IMR-90 (cell line): ENCODE data around the gene NENF. TPM values are rescaled to one million over a fixed set of nuclear protein-coding genes. Genes with fewer than 3 reads are reported as not detected.

ENCODE experiments used
- ATAC-seq: fragments of 200-7000 bp; cut with Tn5 transposase; 2 replicates; pipeline ENCODE4 v1.9.1; 2020; ENCODE audit warnings: low read depth, mild to moderate bottlenecking, moderate library complexity
- BruUV-seq: library from RNA; stranded (reverse); fragments of 400-500 nt; replicated peaks from 2 replicates; lab custom pipeline; 2021; lab: Mats Ljungman, UMichigan
- CTCF ChIA-PET: fragments of 300-600 bp; formaldehyde crosslinking; extraction: SDS; loops from one replicate; lab custom pipeline; 2021; ENCODE audit warnings: antibody characterized with exemption; lab: Yijun Ruan, JAX
- POLR2A ChIA-PET: fragments of 300-600 bp; sonication (Branson Sonifier 250); formaldehyde crosslinking; loops from one replicate; lab custom pipeline; 2022; ENCODE audit warnings: antibody characterized with exemption; ENCODE audit not compliant: unreplicated experiment; lab: Charles Lee
- DNase-seq: peaks from one replicate; pipeline ENCODE4 v3.0.0; 2013
- H2AFZ ChIP-seq: replicated peaks from 2 replicates; pipeline ENCODE3; 2013; ENCODE audit warnings: low read length, mild to moderate bottlenecking; ENCODE audit not compliant: poor library complexity
- H2AK5ac ChIP-seq: 2 replicates; pipeline ENCODE4 v1.6.1; 2013; ENCODE audit warnings: low read depth, low read length, inconsistent platforms
- H2AK9ac ChIP-seq: replicated peaks from 2 replicates; pipeline ENCODE3; 2013; ENCODE audit warnings: mild to moderate bottlenecking, low read depth, low read length, moderate library complexity; ENCODE audit not compliant: poor library complexity
- H2BK120ac ChIP-seq: 2 replicates; pipeline ENCODE4 v1.6.1; 2013; ENCODE audit warnings: low read depth, low read length, inconsistent platforms
- H2BK15ac ChIP-seq: 3 replicates; pipeline ENCODE4 v1.6.1; 2013; ENCODE audit warnings: low read depth, low read length, inconsistent platforms
- H2BK20ac ChIP-seq: 2 replicates; pipeline ENCODE4 v1.6.1; 2013; ENCODE audit warnings: low read depth, mild to moderate bottlenecking, inconsistent platforms, low read length, moderate library complexity
- H2BK5ac ChIP-seq: 2 replicates; pipeline ENCODE4 v1.6.1; 2013; ENCODE audit warnings: mild to moderate bottlenecking, low read depth, low read length, inconsistent platforms; ENCODE audit not compliant: poor library complexity, severe bottlenecking
- H3K14ac ChIP-seq: replicated peaks from 2 replicates; pipeline ENCODE4 v1.6.1; 2013; ENCODE audit warnings: low read depth, low read length, inconsistent platforms
- H3K18ac ChIP-seq: 2 replicates; pipeline ENCODE4 v1.6.1; 2013; ENCODE audit warnings: low read depth, low read length, control low read depth
- H3K23ac ChIP-seq: 2 replicates; pipeline ENCODE4 v1.6.1; 2013; ENCODE audit warnings: low read depth, low read length, inconsistent platforms
- H3K27ac ChIP-seq: 2 replicates; pipeline ENCODE4 v1.5.1; 2013; ENCODE audit warnings: mild to moderate bottlenecking, control low read depth, low read length; ENCODE audit not compliant: insufficient read depth
- H3K27me3 ChIP-seq: 2 replicates; pipeline ENCODE4 v1.6.1; 2013; ENCODE audit warnings: low read length; ENCODE audit not compliant: control insufficient read depth, insufficient read depth
- H3K36me3 ChIP-seq: 2 replicates; pipeline ENCODE4 v1.6.1; 2013; ENCODE audit warnings: low read length, mixed read lengths; ENCODE audit not compliant: control insufficient read depth, insufficient read depth
- H3K4ac ChIP-seq: 2 replicates; pipeline ENCODE4 v1.6.1; 2013; ENCODE audit warnings: low read depth, low read length, inconsistent platforms
- H3K4me1 ChIP-seq: 2 replicates; pipeline ENCODE4 v1.6.1; 2013; ENCODE audit warnings: low read length, mixed read lengths; ENCODE audit not compliant: control insufficient read depth, insufficient read depth
- H3K4me2 ChIP-seq: 2 replicates; pipeline ENCODE4 v1.6.1; 2013; ENCODE audit warnings: low read depth, mild to moderate bottlenecking, control low read depth, low read length, moderate library complexity
- H3K4me3 ChIP-seq: 2 replicates; pipeline ENCODE4 v1.5.1; 2013; ENCODE audit warnings: low read depth, mild to moderate bottlenecking, control low read depth, low read length, moderate library complexity; ENCODE audit not compliant: insufficient read depth
- H3K56ac ChIP-seq: 2 replicates; pipeline ENCODE4 v1.6.1; 2013; ENCODE audit warnings: low read length, inconsistent platforms; ENCODE audit not compliant: insufficient read depth; ENCODE audit errors: extremely low read depth
- H3K79me1 ChIP-seq, 2 experiments: 2 replicates each; pipeline ENCODE4 v1.6.1; 2013; ENCODE audit warnings: low read length in 2 of 2, inconsistent platforms in 1 of 2, low read depth in 1 of 2
- H3K9ac ChIP-seq: 2 replicates; pipeline ENCODE4 v1.6.1; 2013; ENCODE audit warnings: low read depth, low read length, control low read depth
- H3K9me1 ChIP-seq: 2 replicates; pipeline ENCODE4 v1.6.1; 2013; ENCODE audit warnings: low read length, inconsistent platforms; ENCODE audit not compliant: insufficient read depth
- H3K9me3 ChIP-seq: 2 replicates; pipeline ENCODE4 v1.6.1; 2013; ENCODE audit warnings: low read length; ENCODE audit not compliant: control insufficient read depth, insufficient read depth
- H4K20me1 ChIP-seq: 2 replicates; pipeline ENCODE4 v1.6.1; 2013; ENCODE audit warnings: low read length, inconsistent platforms; ENCODE audit not compliant: insufficient read depth
- H4K5ac ChIP-seq: 2 replicates; pipeline ENCODE4 v1.6.1; 2013; ENCODE audit warnings: mild to moderate bottlenecking, low read depth, low read length, control low read depth
- H4K8ac ChIP-seq, 2 experiments: 2 replicates each; pipeline ENCODE4 v1.6.1; 2013; ENCODE audit warnings: low read depth in 2 of 2, low read length in 2 of 2, control low read depth in 1 of 2, inconsistent platforms in 1 of 2
- H4K91ac ChIP-seq: 2 replicates; pipeline ENCODE4 v1.6.1; 2013; ENCODE audit warnings: low read depth, low read length, inconsistent platforms; ENCODE audit not compliant: insufficient read depth
- BHLHE40 ChIP-seq: fragments of 150-350 bp; IDR thresholded peaks from 2 replicates; pipeline ENCODE4 v1.6.1; 2016; ENCODE audit warnings: mild to moderate bottlenecking, low read depth, low read length
- CEBPB ChIP-seq: IDR thresholded peaks from 2 replicates; pipeline ENCODE4 v1.6.1; 2012; ENCODE audit warnings: low read depth, low read length, improper control_type of control experiment
- CHD1 ChIP-seq: IDR thresholded peaks from 2 replicates; pipeline ENCODE4 v1.6.1; 2012; ENCODE audit warnings: low read depth, low read length, improper control_type of control experiment
- FOS ChIP-seq: fragments of 150-350 bp; IDR thresholded peaks from 2 replicates; pipeline ENCODE4 v1.6.1; 2016; ENCODE audit warnings: low read depth, low read length
- MAFK ChIP-seq: IDR thresholded peaks from 2 replicates; pipeline ENCODE4 v1.6.1; 2012; ENCODE audit warnings: low read depth, low read length, improper control_type of control experiment
- MAZ ChIP-seq: IDR thresholded peaks from 2 replicates; pipeline ENCODE4 v1.6.1; 2012; ENCODE audit warnings: low read depth, mild to moderate bottlenecking, low read length, improper control_type of control experiment, moderate library complexity, borderline replicate concordance
- MXI1 ChIP-seq: IDR thresholded peaks from 2 replicates; pipeline ENCODE4 v1.6.1; 2012; ENCODE audit warnings: low read depth, mild to moderate bottlenecking, low read length, moderate library complexity, borderline replicate concordance
- NFE2L2 ChIP-seq: fragments of 150-350 bp; IDR thresholded peaks from 2 replicates; pipeline ENCODE4 v1.6.1; 2016; ENCODE audit warnings: low read depth, mild to moderate bottlenecking, low read length
- POLR2A ChIP-seq: IDR thresholded peaks from 2 replicates; pipeline ENCODE4 v1.6.1; 2012; ENCODE audit warnings: mild to moderate bottlenecking, low read depth, low read length
- RAD21 ChIP-seq: IDR thresholded peaks from 2 replicates; pipeline ENCODE4 v1.6.1; 2012; ENCODE audit warnings: low read length, improper control_type of control experiment
- RCOR1 ChIP-seq: IDR thresholded peaks from 2 replicates; pipeline ENCODE4 v1.6.1; 2012; ENCODE audit warnings: mild to moderate bottlenecking, low read length, improper control_type of control experiment; ENCODE audit not compliant: insufficient replicate concordance
- RFX5 ChIP-seq: IDR thresholded peaks from 2 replicates; pipeline ENCODE4 v1.8.0; 2012; ENCODE audit warnings: low read depth, mild to moderate bottlenecking, low read length, moderate library complexity
- SMC3 ChIP-seq: fragments of 150-350 bp; IDR thresholded peaks from 2 replicates; pipeline ENCODE4 v1.6.1; 2016; ENCODE audit warnings: low read depth, mild to moderate bottlenecking, antibody characterized with exemption, low read length, moderate library complexity
- WGBS, 2 experiments: methylation state at CpG; one replicate each; pipeline versions ENCODE4 v1.1.5 to v1.1.7; 2013; ENCODE audit warnings: missing lambda C conversion rate in 2 of 2; ENCODE audit not compliant: insufficient read length in 1 of 2; ENCODE audit errors: extremely low coverage in 2 of 2; 5-methylcytosine and 5-hydroxymethylcytosine counted together
- dilution Hi-C: fragments of 300-500 bp; cut with HindIII; formaldehyde crosslinking; loops from one replicate; pipeline ENCODE4 v1.14.3; 2018; ENCODE audit warnings: low sequenced_read_pairs; ENCODE audit not compliant: unreplicated experiment
- in situ Hi-C: fragments of 300-500 bp; cut with MboI; formaldehyde crosslinking; loops from 3 replicates; pipeline ENCODE4 v1.14.3; 2019; ENCODE audit warnings: low sequenced_read_pairs, inconsistent platforms, mixed read lengths
- intact Hi-C: fragments of 100-400 bp; cut with micrococcal nuclease; formaldehyde crosslinking; loops from 2 replicates; pipeline ENCODE4 v1.10.0; 2022
- polyA plus RNA-seq, 3 experiments: library from polyadenylated mRNA; depleted of rRNA; stranded (reverse); fragments of >200 nt; gene quantifications; 2 replicates each; pipeline ENCODE4 v1.2.3, GENCODE V29; 2012; ENCODE audit warnings: low replicate concordance in 1 of 3
- total RNA-seq: library from RNA; depleted of rRNA; stranded (reverse); fragments of >200 nt; gene quantifications from 2 replicates; pipeline ENCODE4 v1.2.3, GENCODE V29; 2012
- TF ChIP-seq, protein P1 (sequence below): fragments of 150-350 bp; IDR thresholded peaks from 2 replicates; pipeline ENCODE4 v1.6.1; 2016; ENCODE audit warnings: low read depth, mild to moderate bottlenecking, low read length, moderate library complexity, borderline replicate concordance
- TF ChIP-seq, protein P2 (sequence below): fragments of 150-350 bp; IDR thresholded peaks from 2 replicates; pipeline ENCODE4 v1.6.1; 2017; ENCODE audit warnings: mild to moderate bottlenecking, antibody characterized with exemption, low read length, low read depth

The NENF gene
- total and polyA plus RNA-seq, 2 of the 4 experiments (the other 2 are of a cell fraction): 16.0 to 40.4 TPM

DNA sequence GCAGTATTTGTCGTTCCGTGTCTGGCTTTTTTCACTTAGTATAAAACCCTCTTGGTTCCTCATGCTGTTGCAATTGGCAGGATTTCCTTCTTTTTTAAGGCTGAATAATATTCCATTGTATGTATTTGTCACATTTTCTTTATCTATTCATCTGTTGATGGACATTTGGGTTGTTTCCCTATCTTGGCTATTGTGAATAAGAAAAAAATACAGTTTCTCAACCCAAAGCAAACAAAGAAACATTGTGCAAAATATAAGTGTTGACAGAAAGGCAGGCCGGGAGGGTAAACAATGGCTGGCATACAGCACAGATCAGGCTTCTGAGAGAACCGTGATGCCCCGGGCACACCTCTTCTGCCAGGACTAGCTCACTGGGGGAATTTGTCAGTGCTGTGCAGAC lies 26.9 kb downstream of the NENF start (continued):
- TF ChIP-seq RFX5: no peak
- TF ChIP-seq CEBPB: no peak
- no peak for TF ChIP-seq SMC3
- no peak for TF ChIP-seq FOS
- no peak for TF ChIP-seq MAFK
- TF ChIP-seq RAD21: no peak

DNA sequence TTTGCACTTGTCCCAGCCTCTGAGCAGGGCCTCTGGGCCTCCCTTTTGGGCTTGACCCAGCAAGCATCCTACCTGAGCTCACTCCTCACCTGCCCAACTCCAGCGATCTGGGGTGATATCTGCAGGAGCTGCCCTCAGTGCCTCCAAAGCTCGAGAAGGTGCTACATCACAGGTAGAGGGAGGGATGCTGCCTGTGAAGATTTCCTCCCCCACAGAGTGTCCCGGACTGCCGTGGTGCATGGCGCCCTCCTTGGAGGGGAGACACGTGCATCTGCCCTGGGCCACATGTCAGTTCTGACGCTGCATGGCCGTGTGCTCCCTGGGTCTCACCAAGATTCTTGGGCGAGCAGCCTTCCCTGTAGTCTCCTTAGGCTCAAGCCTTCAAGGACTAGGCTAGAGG lies 27.7 kb downstream of the NENF start:
- Histone ChIP-seq H3K79me1 (no peaks in the 10 kb centered on the region), H3K23ac (no peak overlapping the region), H3K4me2 (no peak overlapping the region), H4K8ac (no peak overlapping the region), H3K4ac (no peak overlapping the region), H3K14ac (no peak overlapping the region), H3K4me1 (no peaks in the 10 kb centered on the region), H2BK15ac (no peak overlapping the region), H3K27ac (no peak overlapping the region), H3K36me3 (no peaks in the 10 kb centered on the region), H3K27me3 (peaks cover 9% of the 10 kb centered on the region; the same call in 1 of the 2 replicates), H3K18ac (no peak overlapping the region), H4K20me1 (no peaks in the 10 kb centered on the region), H3K9me3 (peaks cover 8% of the 10 kb centered on the region; the same call in 1 of the 2 replicates), H4K91ac (no peak overlapping the region), H3K4me3 (no peak overlapping the region), H2AK5ac (no peak overlapping the region), H3K9me1 (no peaks in the 10 kb centered on the region; the same call in 1 of the 2 replicates), H2BK5ac (no peak overlapping the region), H2AFZ (no peak overlapping the region), H2BK20ac (no peak overlapping the region), H3K9ac (no peak overlapping the region), H2BK120ac (no peak overlapping the region), H3K56ac (no peak overlapping the region), H2AK9ac (no peak overlapping the region), H4K5ac (no peak overlapping the region)
- intact Hi-C loops: no loop called here
- TF ChIP-seq MAFK: no peak
- no peak for TF ChIP-seq RAD21
- no peak for TF ChIP-seq POLR2A
- TF ChIP-seq, protein P1, sequence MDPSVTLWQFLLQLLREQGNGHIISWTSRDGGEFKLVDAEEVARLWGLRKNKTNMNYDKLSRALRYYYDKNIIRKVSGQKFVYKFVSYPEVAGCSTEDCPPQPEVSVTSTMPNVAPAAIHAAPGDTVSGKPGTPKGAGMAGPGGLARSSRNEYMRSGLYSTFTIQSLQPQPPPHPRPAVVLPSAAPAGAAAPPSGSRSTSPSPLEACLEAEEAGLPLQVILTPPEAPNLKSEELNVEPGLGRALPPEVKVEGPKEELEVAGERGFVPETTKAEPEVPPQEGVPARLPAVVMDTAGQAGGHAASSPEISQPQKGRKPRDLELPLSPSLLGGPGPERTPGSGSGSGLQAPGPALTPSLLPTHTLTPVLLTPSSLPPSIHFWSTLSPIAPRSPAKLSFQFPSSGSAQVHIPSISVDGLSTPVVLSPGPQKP: no peak
- TF ChIP-seq BHLHE40: no peak
- TF ChIP-seq RCOR1: no peak
- TF ChIP-seq, protein P2, sequence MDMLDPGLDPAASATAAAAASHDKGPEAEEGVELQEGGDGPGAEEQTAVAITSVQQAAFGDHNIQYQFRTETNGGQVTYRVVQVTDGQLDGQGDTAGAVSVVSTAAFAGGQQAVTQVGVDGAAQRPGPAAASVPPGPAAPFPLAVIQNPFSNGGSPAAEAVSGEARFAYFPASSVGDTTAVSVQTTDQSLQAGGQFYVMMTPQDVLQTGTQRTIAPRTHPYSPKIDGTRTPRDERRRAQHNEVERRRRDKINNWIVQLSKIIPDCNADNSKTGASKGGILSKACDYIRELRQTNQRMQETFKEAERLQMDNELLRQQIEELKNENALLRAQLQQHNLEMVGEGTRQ: no peak
- TF ChIP-seq RFX5: no peak
- TF ChIP-seq SMC3: no peak
- TF ChIP-seq FOS: no peak
- no peak for TF ChIP-seq NFE2L2
- no peak for TF ChIP-seq CHD1
- TF ChIP-seq MXI1: no peak
- no peak for TF ChIP-seq MAZ
- DNase-seq (no peak), ATAC-seq (no peak)
- ChIA-PET POLR2A (no interaction called here), CTCF (no interaction called here)
- dilution Hi-C loops: no loop called here
- BruUV-seq: no TSS peak
- WGBS, 2 experiments: 100% methylated on average over 1 of the region's 9 CpGs; no CpG with 5 or more reads in 1 of the 2 experiments
- in situ Hi-C loops: no loop called here
